ENCODE results near the gene SLC9A4. TPM values are rescaled to one million over a fixed set of nuclear protein-coding genes. Genes with fewer than 3 reads are reported as not detected.

SLC9A4 gene
- total and polyA plus RNA-seq, 4 donors: 0.06 to 0.09 TPM; not detected in 2

- H3K9me3 ChIP-seq (ENCODE audit: control insufficient read depth in 4 of 4, insufficient read depth in 3 of 4, low read length in 3 of 4): no peaks in the 10 kb centered on the region
- H3K27ac ChIP-seq (ENCODE audit: low read depth in 1 of 2, low read length in 1 of 2): no peak overlapping the region
- WGBS, 2 donors: 89 to 97% methylated on average over 9 of the region's 9 CpGs
- no peak overlapping the region for H3K9ac ChIP-seq (ENCODE audit: insufficient read depth in 1 of 2, low read length in 2 of 2)
- H3K36me3 ChIP-seq (ENCODE audit: control insufficient read depth in 4 of 4, insufficient read depth in 4 of 4, low read length in 4 of 4): no peaks in the 10 kb centered on the region
- H3K4me1 ChIP-seq (ENCODE audit: control insufficient read depth in 5 of 5, insufficient read depth in 5 of 5, low read length in 5 of 5): peaks cover 0 to 3% (median 0%) of the 10 kb centered on the region in 5 donors
- H3K4me3 ChIP-seq: no peak overlapping the region
- TF ChIP-seq CTCF (IDR thresholded peaks at IDR 0.05; ENCODE audit: control extremely low read depth, extremely low read depth): no peak
- DNase-seq (no peak), ATAC-seq (ENCODE audit: insufficient read depth, low FRiP score) (no peak)
- no peaks in the 10 kb centered on the region for H3K27me3 ChIP-seq (ENCODE audit: control insufficient read depth in 3 of 3, insufficient read depth in 3 of 3, low read length in 2 of 3)
Measured at GRCh38 chr2:102446936-102447335, 26.1 kb upstream of the SLC9A4 start.

GRCh38 chr2:102449370-102449974 is 23.6 kb upstream of the SLC9A4 start:
- Histone ChIP-seq H3K4me1 (ENCODE audit: control insufficient read depth in 5 of 5, insufficient read depth in 5 of 5, low read length in 5 of 5) (no peaks in the 10 kb centered on the region), H3K9me3 (ENCODE audit: control insufficient read depth in 4 of 4, insufficient read depth in 3 of 4, low read length in 3 of 4) (no peaks in the 10 kb centered on the region), H3K27me3 (ENCODE audit: control insufficient read depth in 3 of 3, insufficient read depth in 3 of 3, low read length in 2 of 3) (no peaks in the 10 kb centered on the region), H3K4me3 (no peak overlapping the region), H3K27ac (ENCODE audit: low read depth in 1 of 2, low read length in 1 of 2) (no peak overlapping the region), H3K9ac (ENCODE audit: insufficient read depth in 1 of 2, low read length in 2 of 2) (no peak overlapping the region), H3K36me3 (ENCODE audit: control insufficient read depth in 4 of 4, insufficient read depth in 4 of 4, low read length in 4 of 4) (no peaks in the 10 kb centered on the region)
- DNase-seq (peak; percentile 54 to 73 (median 59)), ATAC-seq (ENCODE audit: insufficient read depth, low FRiP score) (no peak)
- peak; percentile 57 for TF ChIP-seq CTCF (IDR thresholded peaks at IDR 0.05; ENCODE audit: control extremely low read depth, extremely low read depth)
- 1 to 3% methylated on average over 1 of the region's 1 CpG for WGBS, 2 donors

GRCh38 chr2:102451968-102452367 is 21.1 kb upstream of the SLC9A4 start:
- Histone ChIP-seq H3K27ac (ENCODE audit: low read depth in 1 of 2, low read length in 1 of 2) (no peak overlapping the region), H3K36me3 (ENCODE audit: control insufficient read depth in 4 of 4, insufficient read depth in 4 of 4, low read length in 4 of 4) (no peaks in the 10 kb centered on the region), H3K9me3 (ENCODE audit: control insufficient read depth in 4 of 4, insufficient read depth in 3 of 4, low read length in 3 of 4) (no peaks in the 10 kb centered on the region), H3K4me1 (ENCODE audit: control insufficient read depth in 5 of 5, insufficient read depth in 5 of 5, low read length in 5 of 5) (no peaks in the 10 kb centered on the region), H3K9ac (ENCODE audit: insufficient read depth in 1 of 2, low read length in 2 of 2) (no peak overlapping the region), H3K4me3 (no peak overlapping the region), H3K27me3 (ENCODE audit: control insufficient read depth in 3 of 3, insufficient read depth in 3 of 3, low read length in 2 of 3) (no peaks in the 10 kb centered on the region)
- ATAC-seq (ENCODE audit: insufficient read depth, low FRiP score): no peak
- no peak for TF ChIP-seq CTCF (IDR thresholded peaks at IDR 0.05; ENCODE audit: control extremely low read depth, extremely low read depth)
- 79 to 82% methylated on average over 2 of the region's 2 CpGs for WGBS, 2 donors
- no peak for DNase-seq

GRCh38 chr2:102453501-102453900 is 19.5 kb upstream of the SLC9A4 start:
- 44 to 47% methylated on average over 4 of the region's 4 CpGs for WGBS, 2 donors

More at GRCh38 chr2:102453501-102453900, 19.5 kb upstream of the SLC9A4 start:
- Histone ChIP-seq H3K9me3 (ENCODE audit: control insufficient read depth in 4 of 4, insufficient read depth in 3 of 4, low read length in 3 of 4) (no peaks in the 10 kb centered on the region), H3K4me3 (no peak overlapping the region), H3K36me3 (ENCODE audit: control insufficient read depth in 4 of 4, insufficient read depth in 4 of 4, low read length in 4 of 4) (no peaks in the 10 kb centered on the region), H3K4me1 (ENCODE audit: control insufficient read depth in 5 of 5, insufficient read depth in 5 of 5, low read length in 5 of 5) (no peaks in the 10 kb centered on the region), H3K27me3 (ENCODE audit: control insufficient read depth in 3 of 3, insufficient read depth in 3 of 3, low read length in 2 of 3) (no peaks in the 10 kb centered on the region), H3K27ac (ENCODE audit: low read depth in 1 of 2, low read length in 1 of 2) (no peak overlapping the region), H3K9ac (ENCODE audit: insufficient read depth in 1 of 2, low read length in 2 of 2) (no peak overlapping the region)
- DNase-seq (no peak), ATAC-seq (ENCODE audit: insufficient read depth, low FRiP score) (no peak)
- no peak for TF ChIP-seq CTCF (IDR thresholded peaks at IDR 0.05; ENCODE audit: control extremely low read depth, extremely low read depth)
